HG03520 (cell line): ENCODE measurements around the gene ATXN3L.

Experiments
- ATAC-seq: cut with Tn5 transposase; IDR thresholded peaks from one replicate; pipeline ENCODE4 v1.9.1; 2021; ENCODE audit warnings: mild to moderate bottlenecking, moderate library complexity; ENCODE audit not compliant: unreplicated experiment

ATXN3L gene

GRCh38 chrX:13270360-13270759 lies 49.5 kb downstream of the ATXN3L start:
- no peak for ATAC-seq

GRCh38 chrX:13268874-13269273 lies 51.0 kb downstream of the ATXN3L start:
- ATAC-seq, result no peak
